Measurements from ENCODE around the gene ABCA10.

DNA sequence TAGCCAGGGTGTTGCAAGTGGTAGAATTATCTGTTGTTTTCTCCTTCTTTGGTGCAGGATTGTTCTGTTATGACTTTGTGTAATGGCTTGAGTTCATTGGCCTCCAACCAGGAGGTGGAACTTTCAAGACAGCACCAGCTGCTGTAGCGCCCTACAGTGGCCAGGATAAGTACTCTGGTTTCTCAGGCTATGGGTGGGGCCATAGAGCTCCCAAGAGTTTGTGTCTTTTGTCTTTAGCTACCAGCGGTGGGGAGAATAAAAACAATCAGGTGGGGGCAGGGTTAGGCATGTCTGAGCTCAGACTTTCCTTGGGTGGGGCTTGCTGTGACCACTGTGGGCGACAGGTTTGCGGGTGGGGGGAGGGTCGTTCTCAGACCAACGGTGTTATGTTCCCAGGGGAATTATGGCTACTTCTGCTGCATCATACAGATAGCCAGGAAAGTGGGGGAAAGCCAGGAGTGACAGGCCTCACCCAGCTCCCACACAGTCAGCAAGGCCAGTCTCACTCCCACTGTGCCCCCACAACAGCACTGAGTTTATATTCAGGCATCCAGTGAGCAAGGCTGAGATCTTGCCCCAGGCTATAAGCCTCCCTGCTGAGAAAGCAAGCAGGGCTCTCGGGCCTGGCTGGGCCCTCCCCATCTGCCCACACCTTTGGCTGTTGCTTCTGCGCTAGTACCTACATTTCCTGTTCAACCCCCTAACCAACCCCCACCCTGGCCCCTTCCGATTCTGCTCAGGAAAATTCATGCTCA lies 15.4 kb downstream of the ABCA10 start:
- TF ChIP-seq, protein P1, sequence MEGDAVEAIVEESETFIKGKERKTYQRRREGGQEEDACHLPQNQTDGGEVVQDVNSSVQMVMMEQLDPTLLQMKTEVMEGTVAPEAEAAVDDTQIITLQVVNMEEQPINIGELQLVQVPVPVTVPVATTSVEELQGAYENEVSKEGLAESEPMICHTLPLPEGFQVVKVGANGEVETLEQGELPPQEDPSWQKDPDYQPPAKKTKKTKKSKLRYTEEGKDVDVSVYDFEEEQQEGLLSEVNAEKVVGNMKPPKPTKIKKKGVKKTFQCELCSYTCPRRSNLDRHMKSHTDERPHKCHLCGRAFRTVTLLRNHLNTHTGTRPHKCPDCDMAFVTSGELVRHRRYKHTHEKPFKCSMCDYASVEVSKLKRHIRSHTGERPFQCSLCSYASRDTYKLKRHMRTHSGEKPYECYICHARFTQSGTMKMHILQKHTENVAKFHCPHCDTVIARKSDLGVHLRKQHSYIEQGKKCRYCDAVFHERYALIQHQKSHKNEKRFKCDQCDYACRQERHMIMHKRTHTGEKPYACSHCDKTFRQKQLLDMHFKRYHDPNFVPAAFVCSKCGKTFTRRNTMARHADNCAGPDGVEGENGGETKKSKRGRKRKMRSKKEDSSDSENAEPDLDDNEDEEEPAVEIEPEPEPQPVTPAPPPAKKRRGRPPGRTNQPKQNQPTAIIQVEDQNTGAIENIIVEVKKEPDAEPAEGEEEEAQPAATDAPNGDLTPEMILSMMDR (IDR thresholded peaks at IDR 0.05; ENCODE audit: low read length): peak; percentile 41; the same call in 1 of the 2 replicates
- no peak for TF ChIP-seq EZH2 (IDR thresholded peaks at IDR 0.05; ENCODE audit: borderline replicate concordance, low read length)

All from OCI-LY1 (cell line).